H54 (cell line): ENCODE measurements around the gene IPO4.

ENCODE experiments used
- DNase-seq: peaks from one replicate; pipeline ENCODE4 v3.0.0; 2011; ENCODE audit warnings: low spot score, mixed read lengths; ENCODE audit not compliant: insufficient read length
- FAIRE-seq: peaks from 3 replicates; lab custom pipeline; 2011; peaks lifted over from hg19 to GRCh38; lab: Jason Lieb, UNC
- POLR2A ChIP-seq: IDR thresholded peaks from 2 replicates; pipeline ENCODE4 v1.6.1; 2011; ENCODE audit warnings: low read depth, mild to moderate bottlenecking, low read length

The IPO4 gene

GRCh38 chr14:24179961-24180796 is 8.4 kb downstream of the IPO4 start:
- FAIRE-seq (no peak), DNase-seq (no peak)
- no peak for TF ChIP-seq POLR2A

- FAIRE-seq (no peak), DNase-seq (no peak)
- no peak for TF ChIP-seq POLR2A
Measured at GRCh38 chr14:24179294-24179960, 9.2 kb downstream of the IPO4 start.

- FAIRE-seq, result no peak
- TF ChIP-seq POLR2A, result no peak
- DNase-seq, result no peak
Measured at GRCh38 chr14:24178399-24179178, 10.0 kb downstream of the IPO4 start.

- no peak for TF ChIP-seq POLR2A
- FAIRE-seq (no peak), DNase-seq (no peak)
Measured at GRCh38 chr14:24177891-24178290, 10.7 kb downstream of the IPO4 start.

- no peak for TF ChIP-seq POLR2A
- FAIRE-seq (no peak), DNase-seq (no peak)
Measured at GRCh38 chr14:24177041-24177825, 11.4 kb downstream of the IPO4 start.

GRCh38 chr14:24176599-24176998 is 12.0 kb downstream of the IPO4 start:
- DNase-seq, result no peak
- FAIRE-seq, result no peak
- TF ChIP-seq POLR2A, result no peak

GRCh38 chr14:24172871-24173281 is 15.7 kb downstream of the IPO4 start:
- no peak for TF ChIP-seq POLR2A
- no peak for DNase-seq
- no peak for FAIRE-seq

- TF ChIP-seq POLR2A, result no peak
- DNase-seq (no peak), FAIRE-seq (no peak)
Measured at GRCh38 chr14:24172261-24172860, 16.3 kb downstream of the IPO4 start.

- no peak for TF ChIP-seq POLR2A
- FAIRE-seq (no peak), DNase-seq (no peak)
Measured at GRCh38 chr14:24171422-24172260, 17.0 kb downstream of the IPO4 start, which contains the start of gene REC8. TSS of gene REC8 (plus strand) at chr14:24172080. CDS start at chr14:24172553, 473 bp downstream.

- DNase-seq (no peak), FAIRE-seq (no peak)
- TF ChIP-seq POLR2A, result no peak
Measured at GRCh38 chr14:24167469-24168114, 21.0 kb downstream of the IPO4 start.

- DNase-seq, result no peak
- TF ChIP-seq POLR2A, result no peak
- FAIRE-seq, result no peak
Measured at GRCh38 chr14:24165785-24166184, 22.8 kb downstream of the IPO4 start.
